ENCODE data around the gene FRMPD2.
"Not testable (repeated sequence)": the region's sequence is repeated elsewhere in the genome, so short reads cannot be mapped to it uniquely, and the experiment has no call there.

The FRMPD2 gene

DNA sequence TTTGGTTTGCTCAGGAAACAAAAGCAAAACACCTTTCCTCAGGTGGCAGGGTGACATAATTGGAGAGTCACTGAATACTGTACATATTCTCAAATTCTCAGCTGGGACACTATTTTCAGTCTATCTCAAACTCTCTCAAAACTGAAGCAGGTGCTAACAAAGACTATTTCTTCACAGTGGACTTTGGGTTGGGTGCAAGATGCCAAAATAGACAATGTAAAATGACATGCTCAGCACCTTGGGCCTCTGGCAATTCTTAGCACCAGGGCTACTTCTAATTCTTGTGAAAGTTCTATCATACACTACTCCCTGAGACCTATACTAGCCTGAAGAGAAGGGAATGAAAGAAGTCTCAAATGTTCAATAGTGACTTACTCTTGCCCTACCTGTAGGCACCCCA, 151.9 kb downstream of the FRMPD2 start:
- DNase-seq: not testable (repeated sequence)

DNA sequence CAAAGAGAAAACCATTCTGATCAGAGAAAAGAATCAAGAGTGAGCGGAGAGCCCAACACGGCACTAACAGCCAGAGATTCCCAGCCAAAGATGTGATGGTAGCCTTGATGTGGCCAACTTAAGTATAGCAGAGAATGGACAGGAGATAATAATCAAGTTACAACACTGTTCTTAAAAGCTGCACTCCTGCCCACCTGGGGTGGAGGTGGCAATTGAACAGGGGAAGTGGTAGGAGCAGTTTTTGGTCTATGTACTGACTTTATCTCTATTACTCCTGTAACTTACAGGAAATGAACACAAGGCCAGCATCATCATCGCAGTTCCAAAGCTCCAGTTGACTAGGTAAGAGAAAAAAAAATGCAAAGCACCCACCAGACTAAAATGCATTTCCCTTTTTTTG, 164.2 kb downstream of the FRMPD2 start:
- DNase-seq: not testable (repeated sequence)
